ENCODE data around the gene CIROP. TPM values are rescaled to one million over a fixed set of nuclear protein-coding genes. Genes with fewer than 3 reads are reported as not detected.

The CIROP gene
- total RNA-seq, 8 experiments from 2014 or later: 0.05 to 0.22 (median 0.18) TPM; not detected in 2

GRCh38 chr14:23054000-23054811 lies 50.6 kb downstream of the CIROP start:
- Histone ChIP-seq H3K27ac (no peak overlapping the region), H3K4me1 (replicated peaks in 1 of 2) (peaks cover 6 to 23% of the 10 kb centered on the region in 2 donors), H3K4me3 (no peak overlapping the region)
- no peak for ATAC-seq (replicated peaks in 6 of 8)
- 40 to 100% (median 90%) methylated on average over 1 to 4 of the region's 17 CpGs; no CpG with 5 or more reads in 5 of the 10 experiments for WGBS, 10 experiments
- in situ Hi-C loops (cut with MboI; ENCODE audit: low pct_unique_long_range_greater_than_20kb in 2 of 9, low sequenced_read_pairs in 9 of 9, unreplicated experiment in 9 of 9): loop anchor here in 7 of 9 experiments (10.0 to 25.0 kb wide), 3 partner anchors 59 to 492 kb away; partner anchors contain the start of gene HAUS4 (in 2 of the 7)

- H3K4me1 ChIP-seq (replicated peaks in 1 of 2): peaks cover 6 to 23% of the 10 kb centered on the region in 2 donors
- no peak for ATAC-seq (replicated peaks in 6 of 8)
- 83 to 97% methylated on average over 1 to 5 of the region's 10 CpGs; no CpG with 5 or more reads in 8 of the 10 experiments for WGBS, 10 experiments
- in situ Hi-C loops (cut with MboI; ENCODE audit: low pct_unique_long_range_greater_than_20kb in 2 of 9, low sequenced_read_pairs in 9 of 9, unreplicated experiment in 9 of 9): loop anchor here in 7 of 9 experiments (10.0 to 25.0 kb wide), 3 partner anchors 59 to 491 kb away; partner anchors contain the start of gene HAUS4 (in 2 of the 7)
- no peak overlapping the region for H3K27ac ChIP-seq
- H3K4me3 ChIP-seq: no peak overlapping the region
These were observed 51.4 kb downstream of the CIROP start for GRCh38 chr14:23053426-23053825.

DNA sequence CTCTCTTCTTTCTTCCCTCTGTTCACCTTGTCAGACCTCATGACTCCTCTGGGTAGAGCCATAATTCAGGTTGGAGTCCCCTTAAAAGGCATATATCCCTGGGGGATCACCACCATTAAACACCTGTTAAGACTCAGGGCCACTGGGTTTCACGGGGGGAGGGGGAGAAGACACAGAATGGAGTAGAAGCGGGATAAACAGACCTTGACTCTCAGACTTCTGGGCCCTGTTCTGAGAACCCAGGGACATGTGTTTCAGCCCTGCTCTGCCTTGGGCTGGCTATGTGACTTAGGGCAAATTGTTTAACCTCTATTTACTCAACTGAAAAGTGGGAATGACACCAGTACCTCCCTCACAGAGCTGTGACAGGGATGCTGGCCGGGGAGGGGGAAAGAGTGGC lies 52.1 kb downstream of the CIROP start:
- H3K4me1 ChIP-seq (replicated peaks in 1 of 2): peaks cover 6 to 23% of the 10 kb centered on the region in 2 donors
- H3K4me3 ChIP-seq: no peak overlapping the region
- ATAC-seq (replicated peaks in 6 of 8): no peak
- H3K27ac ChIP-seq: no peak overlapping the region
- in situ Hi-C loops (cut with MboI; ENCODE audit: low pct_unique_long_range_greater_than_20kb in 2 of 9, low sequenced_read_pairs in 9 of 9, unreplicated experiment in 9 of 9): loop anchor here in 7 of 9 experiments (10.0 to 25.0 kb wide), 3 partner anchors 58 to 490 kb away; partner anchors contain the start of gene HAUS4 (in 2 of the 7)
- WGBS, 10 experiments: 90 to 100% (median 100%) methylated on average over 1 to 2 of the region's 3 CpGs; no CpG with 5 or more reads in 7 of the 10 experiments

- no CpG with 5 or more reads among the region's 14 CpGs for WGBS, 10 experiments
- Histone ChIP-seq H3K4me3 (no peak overlapping the region), H3K27ac (no peak overlapping the region), H3K4me1 (replicated peaks in 1 of 2) (peaks cover 6 to 23% of the 10 kb centered on the region in 2 donors)
- ATAC-seq (replicated peaks in 6 of 8): peak in 6 of 8 experiments; percentile 38 to 77 (median 69)
- in situ Hi-C loops (cut with MboI; ENCODE audit: low pct_unique_long_range_greater_than_20kb in 2 of 9, low sequenced_read_pairs in 9 of 9, unreplicated experiment in 9 of 9): loop anchor here in 7 of 9 experiments (10.0 to 25.0 kb wide), 3 partner anchors 57 to 490 kb away; partner anchors contain the start of gene HAUS4 (in 2 of the 7)
These were observed 52.6 kb downstream of the CIROP start for GRCh38 chr14:23052182-23052623.

DNA sequence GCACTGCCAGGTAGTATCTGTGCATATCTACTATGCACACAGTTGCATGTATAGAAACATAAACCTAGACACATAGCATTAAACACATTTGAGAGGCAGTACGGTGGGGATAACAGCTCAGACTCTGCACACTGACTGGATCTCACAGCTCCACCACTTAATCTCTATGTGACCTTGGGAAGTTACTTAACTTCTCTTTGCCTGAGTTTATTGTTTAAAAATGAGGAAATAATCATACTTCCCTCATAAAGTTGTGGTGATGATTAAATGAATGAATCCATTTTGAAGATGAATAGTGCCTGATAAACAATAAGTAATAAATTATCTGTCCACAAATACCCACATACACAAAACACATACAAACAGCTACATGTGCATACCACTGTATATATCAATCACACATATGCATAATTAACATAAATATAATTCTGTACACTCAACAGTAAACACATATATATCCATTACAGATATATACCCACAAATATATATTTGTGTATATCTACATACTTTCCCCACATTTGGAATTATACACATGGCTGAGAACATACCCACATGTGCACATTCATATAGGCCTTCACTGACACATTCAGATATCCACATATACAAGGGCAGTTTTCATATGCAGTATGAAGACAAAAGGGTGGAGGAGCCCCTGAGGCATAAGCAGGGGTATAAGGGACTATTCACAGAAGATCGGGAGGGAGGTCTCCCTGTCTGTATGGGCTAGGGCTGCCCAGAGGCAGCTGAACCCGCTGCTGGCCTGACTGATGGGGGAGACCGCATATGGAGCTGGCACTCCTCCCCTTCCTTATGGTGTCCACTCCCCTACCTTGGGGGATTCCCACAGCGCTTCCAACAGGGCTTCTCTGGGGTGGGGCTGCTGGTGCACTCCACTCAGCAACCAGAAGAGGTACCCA lies 53.4 kb downstream of the CIROP start:
- 0 to 100% (median 55%) methylated on average over 1 to 4 of the region's 5 CpGs; no CpG with 5 or more reads in 2 of the 10 experiments for WGBS, 10 experiments
- peak in 3 of 8 experiments; percentile 13 to 54 (median 41) for ATAC-seq (replicated peaks in 6 of 8)
- Histone ChIP-seq H3K27ac (no peak overlapping the region), H3K4me3 (no peak overlapping the region), H3K4me1 (replicated peaks in 1 of 2) (peaks cover 2 to 23% of the 10 kb centered on the region in 2 donors)
- in situ Hi-C loops (cut with MboI; ENCODE audit: low pct_unique_long_range_greater_than_20kb in 2 of 9, low sequenced_read_pairs in 9 of 9, unreplicated experiment in 9 of 9): loop anchor here in 7 of 9 experiments (10.0 to 25.0 kb wide), 3 partner anchors 57 to 489 kb away; partner anchors contain the start of gene HAUS4 (in 2 of the 7)

Other genes with a start within 250 kb of the CIROP start
- 10 to 100 TPM in 4 of 8 experiments, 1 to 10 TPM in 4; 3.9 to 55.5 (median 29.2) TPM for gene LRP10, start 233.2 kb downstream of the CIROP start, total RNA-seq
- gene REM2, start 221.8 kb downstream of the CIROP start, total RNA-seq: 10 to 100 TPM in 4 of 8 experiments, 1 to 10 TPM in 3, under 1 TPM in 1; 0.92 to 16.1 (median 7.2) TPM
- gene RBM23, start 185.8 kb downstream of the CIROP start, total RNA-seq: 10 to 100 TPM; 41.7 to 90.1 (median 56.0) TPM
- 100 to 1,000 TPM in 2 of 8 experiments, 10 to 100 TPM in 6; 49.3 to 108 (median 83.0) TPM for gene PRMT5, start 175.6 kb downstream of the CIROP start, total RNA-seq
- gene HAUS4, start 147.9 kb downstream of the CIROP start, total RNA-seq: 10 to 100 TPM in 5 of 8 experiments, 1 to 10 TPM in 3; 7.1 to 29.1 (median 12.7) TPM
- gene AJUBA, start 122.4 kb downstream of the CIROP start, total RNA-seq: 10 to 100 TPM in 4 of 8 experiments, 1 to 10 TPM in 4; 2.5 to 31.4 (median 8.9) TPM
- gene C14orf93, start 94.8 kb downstream of the CIROP start, total RNA-seq: 10 to 100 TPM in 1 of 8 experiments, 1 to 10 TPM in 7; 6.1 to 11.9 (median 7.1) TPM
- gene PSMB5, start 70.1 kb downstream of the CIROP start, total RNA-seq: 100 to 1,000 TPM; 109 to 312 (median 143) TPM
- gene PSMB11, start 62.8 kb downstream of the CIROP start, total RNA-seq: under 1 TPM in 6 of 8 experiments, not detected in 2; 0.05 to 0.76 (median 0.17) TPM
- gene CDH24, start 47.5 kb downstream of the CIROP start, total RNA-seq: 10 to 100 TPM in 4 of 8 experiments, 1 to 10 TPM in 4; 5.3 to 24.4 (median 11.0) TPM
- 100 to 1,000 TPM in 4 of 8 experiments, 10 to 100 TPM in 4; 52.2 to 315 (median 121) TPM for gene ACIN1, start 9.9 kb downstream of the CIROP start, total RNA-seq
- gene C14orf119, start 9.5 kb downstream of the CIROP start, total RNA-seq: 100 to 1,000 TPM in 1 of 8 experiments, 10 to 100 TPM in 7; 13.4 to 113 (median 35.1) TPM
- 1 to 10 TPM in 1 of 8 experiments, under 1 TPM in 1, not detected in 6; 0.52 to 1.6 TPM for gene CEBPE, start 14.3 kb upstream of the CIROP start, total RNA-seq
- gene SLC7A8, start 78.7 kb upstream of the CIROP start, total RNA-seq: 10 to 100 TPM in 3 of 8 experiments, 1 to 10 TPM in 4, under 1 TPM in 1; 0.96 to 55.9 (median 3.4) TPM
- gene RNF212B, start 132.9 kb upstream of the CIROP start, total RNA-seq: not detected
- gene HOMEZ, start 181.1 kb upstream of the CIROP start, total RNA-seq: 1 to 10 TPM; 3.5 to 9.9 (median 7.4) TPM
- gene PPP1R3E, start 197.9 kb upstream of the CIROP start, total RNA-seq: 10 to 100 TPM in 6 of 8 experiments, 1 to 10 TPM in 2; 6.1 to 21.3 (median 12.6) TPM
- gene BCL2L2, start 201.8 kb upstream of the CIROP start, total RNA-seq: 10 to 100 TPM; 12.6 to 37.7 (median 19.0) TPM
- gene PABPN1, start 216.5 kb upstream of the CIROP start, total RNA-seq: 100 to 1,000 TPM in 4 of 8 experiments, 10 to 100 TPM in 4; 57.2 to 162 (median 91.9) TPM
- 100 to 1,000 TPM in 1 of 8 experiments, 10 to 100 TPM in 4, 1 to 10 TPM in 3; 3.1 to 110 (median 39.3) TPM for gene SLC22A17, start 247.9 kb upstream of the CIROP start, total RNA-seq

Measured in motor neuron (in vitro differentiated cells).